Mucosa of descending colon (tissue), 3 donors: Measurements from ENCODE around the gene RAB3A. TPM values are rescaled to one million over a fixed set of nuclear protein-coding genes. Genes with fewer than 3 reads are reported as not detected.

Experiments
- ATAC-seq: fragments of 200-7000 bp; cut with Tn5 transposase; one replicate; pipeline ENCODE4 v1.9.1; 2020; ENCODE audit warnings: mild to moderate bottlenecking, moderate library complexity
- DNase-seq, 3 donors: peaks; one replicate each; pipeline ENCODE4 v3.0.0-alpha.2; 2020
- H3K36me3 ChIP-seq: fragments of 200-600 bp; one replicate; pipeline ENCODE4 v1.8.0; 2021; ENCODE audit warnings: low read depth, mild to moderate bottlenecking
- H3K4me1 ChIP-seq: fragments of 200-600 bp; one replicate; pipeline ENCODE4 v1.8.0; 2021; ENCODE audit warnings: low read depth, mild to moderate bottlenecking
- H3K4me3 ChIP-seq: fragments of 200-600 bp; one replicate; pipeline ENCODE4 v1.8.0; 2021; ENCODE audit warnings: mild to moderate bottlenecking
- H3K9me3 ChIP-seq: fragments of 200-600 bp; one replicate; pipeline ENCODE4 v1.8.0; 2021; ENCODE audit warnings: mild to moderate bottlenecking
- CTCF ChIP-seq: fragments of 200-600 bp; IDR thresholded peaks from one replicate; pipeline ENCODE4 v1.8.0; 2022; ENCODE audit warnings: antibody characterized with exemption, mild to moderate bottlenecking
- intact Hi-C, 2 donors: fragments of 100-400 bp; cut with DNase I in 1 of 2; cut with micrococcal nuclease in 1 of 2; formaldehyde crosslinking; loops; one replicate each; pipeline versions ENCODE4 v1.11.0 to v1.11.1; 2022; cut with DNase I, micrococcal nuclease
- total RNA-seq, 3 donors: library from RNA; stranded (reverse); fragmentation: NEBNext Ultra II Directional in 2 of 3; extraction: Animal tissue kit (Norgen Biotek cat#: 25700) in 2 of 3; gene quantifications; one replicate each; pipeline versions ENCODE4 v1.2.1 to v1.2.4, GENCODE V29; 2021 to 2023
- donor health status: DM: no; HTN: no; CAD: no; lungs with moderate emphysema.
- donor health status: DM: no; HTN: no; CAD: no.
- donor health status: DM: no; HTN: yes; CAD: no.

Gene RAB3A
- total RNA-seq, 3 donors from 2014 or later = 5.7 to 7.6 (median 6.8) TPM

GRCh38 chr19:18245297-18245696 is 41.5 kb upstream of the RAB3A start:
- Histone ChIP-seq H3K36me3 (no peaks in the 10 kb centered on the region), H3K9me3 (no peaks in the 10 kb centered on the region), H3K4me3 (no peak overlapping the region), H3K4me1 (no peaks in the 10 kb centered on the region)
- ATAC-seq = no peak
- no peak for TF ChIP-seq CTCF
- intact Hi-C loops = loop anchor here in 1 of 2 donors (5.0 kb wide), 1 partner anchor 33 kb away; no protein-coding TSS in a partner anchor
- DNase-seq = no peak

GRCh38 chr19:18239303-18239702 is 35.5 kb upstream of the RAB3A start:
- intact Hi-C loops = no loop called here
- no peak overlapping the region for H3K4me3 ChIP-seq
- TF ChIP-seq CTCF = no peak
- H3K36me3 ChIP-seq = no peaks in the 10 kb centered on the region
- H3K9me3 ChIP-seq = no peaks in the 10 kb centered on the region
- DNase-seq (no peak), ATAC-seq (no peak)
- no peaks in the 10 kb centered on the region for H3K4me1 ChIP-seq

- Histone ChIP-seq H3K4me3 (no peak overlapping the region), H3K36me3 (no peaks in the 10 kb centered on the region), H3K4me1 (no peaks in the 10 kb centered on the region), H3K9me3 (no peaks in the 10 kb centered on the region)
- intact Hi-C loops = no loop called here
- ATAC-seq = no peak
- no peak for TF ChIP-seq CTCF
- DNase-seq = no peak
These were observed 30.4 kb upstream of the RAB3A start for GRCh38 chr19:18234194-18234593.

GRCh38 chr19:18233224-18233825 is 29.5 kb upstream of the RAB3A start:
- intact Hi-C loops = no loop called here
- H3K36me3 ChIP-seq = no peaks in the 10 kb centered on the region
- no peak overlapping the region for H3K4me3 ChIP-seq
- no peaks in the 10 kb centered on the region for H3K9me3 ChIP-seq
- TF ChIP-seq CTCF = no peak
- no peaks in the 10 kb centered on the region for H3K4me1 ChIP-seq
- DNase-seq = peak in 2 of 3 donors; percentile 64 to 66
- ATAC-seq = peak; percentile 68

- DNase-seq (no peak), ATAC-seq (no peak)
- H3K4me1 ChIP-seq = no peaks in the 10 kb centered on the region
- intact Hi-C loops = no loop called here
- no peaks in the 10 kb centered on the region for H3K36me3 ChIP-seq
- H3K4me3 ChIP-seq = no peak overlapping the region
- no peaks in the 10 kb centered on the region for H3K9me3 ChIP-seq
- TF ChIP-seq CTCF = no peak
These were observed 28.8 kb upstream of the RAB3A start for GRCh38 chr19:18232540-18233223.
